ENCODE results near the gene MAP3K7.

The MAP3K7 gene

GRCh38 chr6:90586836-90587638 lies at the start of gene MAP3K7:
TSS of gene MAP3K7 (minus strand) at chr6:90587072. CDS start at chr6:90586883, 189 bp downstream.
- peak; percentile 95 for DNase-seq

GRCh38 chr6:90631046-90631445 lies 44.2 kb upstream of the MAP3K7 start:
- no peak for DNase-seq

- DNase-seq = no peak
Observed at GRCh38 chr6:90621581-90621980, 34.7 kb upstream of the MAP3K7 start.

- no peak for DNase-seq
Observed at GRCh38 chr6:90619221-90619620, 32.3 kb upstream of the MAP3K7 start.

GRCh38 chr6:90612313-90612680 lies 25.4 kb upstream of the MAP3K7 start:
- no peak for DNase-seq

DNA sequence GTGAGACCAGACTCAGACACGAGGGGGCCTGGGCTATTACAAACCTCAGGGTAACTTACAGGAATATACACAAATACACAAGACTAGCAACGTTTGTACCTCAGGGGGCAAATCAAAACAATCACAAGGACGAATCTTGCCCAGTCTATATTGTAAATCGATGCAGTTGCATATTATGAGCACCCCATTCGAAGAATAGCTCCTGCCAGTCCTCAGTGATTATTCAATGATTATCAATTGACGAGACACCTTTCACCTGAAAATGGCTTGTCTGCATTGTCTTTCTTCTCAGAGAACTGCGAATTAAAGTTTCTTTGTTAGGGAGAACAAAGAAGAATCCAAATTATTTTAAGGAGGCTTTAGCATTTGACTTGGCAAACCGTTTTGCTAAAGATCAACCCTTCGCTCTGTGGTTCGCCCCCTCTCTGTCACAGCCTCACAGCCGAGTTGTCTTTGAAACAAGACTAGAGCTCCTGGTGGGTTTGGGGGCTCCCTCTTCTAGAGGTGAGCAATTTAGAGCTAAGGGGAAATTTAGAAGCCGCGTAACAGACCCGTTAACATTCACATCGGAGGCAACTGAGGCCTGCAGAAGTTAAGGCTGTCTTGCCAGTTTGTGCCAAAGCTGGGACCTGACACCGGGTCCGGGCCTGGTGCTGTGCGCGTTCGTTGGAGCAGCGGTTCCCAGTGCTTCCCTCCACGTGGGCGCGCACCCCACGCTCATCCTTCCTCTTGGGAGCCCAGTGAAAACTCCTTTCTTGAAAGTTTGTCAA lies 24.9 kb upstream of the MAP3K7 start:
- DNase-seq = no peak

- DNase-seq = no peak
Observed at GRCh38 chr6:90610751-90611542, 24.1 kb upstream of the MAP3K7 start.

DNA sequence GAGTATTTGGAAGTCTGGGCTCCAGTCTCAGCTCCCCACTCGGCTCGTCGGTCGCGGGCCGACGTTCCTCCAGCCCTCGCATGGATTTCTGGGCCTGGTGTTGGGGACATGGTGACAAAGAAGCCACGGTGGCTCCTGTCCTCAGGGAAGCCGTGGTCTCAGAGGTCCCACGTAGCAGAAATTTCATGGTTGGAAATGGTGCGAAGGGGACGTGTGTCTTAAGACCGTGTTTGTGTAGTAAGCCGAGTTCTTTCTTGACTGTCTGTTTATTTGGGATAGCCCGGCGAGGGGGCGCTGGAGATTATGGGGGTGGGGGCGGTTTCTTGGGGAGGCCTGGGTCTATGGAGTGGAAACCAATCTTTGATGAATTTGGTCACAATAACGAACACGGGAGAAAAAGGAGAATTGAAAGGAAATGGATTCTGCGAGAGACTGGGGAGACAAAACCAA lies 23.5 kb upstream of the MAP3K7 start:
- no peak for DNase-seq

DNA sequence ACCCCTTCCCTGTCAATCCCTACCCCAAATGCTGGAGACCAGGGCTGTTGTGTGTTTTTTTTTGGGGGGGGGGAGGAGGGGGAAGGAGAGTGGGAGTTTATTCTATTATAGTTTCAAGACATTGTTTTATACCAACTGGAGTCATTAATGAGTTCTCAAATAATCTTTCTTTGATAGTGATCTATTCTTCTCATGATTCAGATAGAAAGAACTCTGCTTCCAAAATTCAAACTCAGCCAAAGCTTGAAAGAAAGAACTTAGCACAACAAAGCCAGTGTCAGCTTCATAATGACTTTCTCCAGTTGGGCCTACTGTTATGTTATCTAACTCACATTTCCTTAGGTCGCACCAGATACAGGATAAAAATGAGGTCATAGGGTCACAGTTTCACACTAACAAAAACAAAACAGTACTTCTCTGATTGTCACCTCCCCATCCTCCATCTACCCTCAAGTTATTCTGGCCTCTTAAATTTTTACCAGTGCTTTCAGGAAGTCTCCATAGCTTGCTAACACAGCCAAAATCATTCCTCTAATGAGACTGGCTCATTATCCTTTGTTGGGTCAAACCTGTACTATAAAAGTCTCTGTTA lies 19.0 kb upstream of the MAP3K7 start:
- DNase-seq = no peak

GRCh38 chr6:90604546-90604945 lies 17.7 kb upstream of the MAP3K7 start:
- DNase-seq = no peak

- DNase-seq = no peak
Observed at GRCh38 chr6:90599151-90599550, 12.3 kb upstream of the MAP3K7 start.

- no peak for DNase-seq
Observed at GRCh38 chr6:90598192-90598951, 11.5 kb upstream of the MAP3K7 start.

DNA sequence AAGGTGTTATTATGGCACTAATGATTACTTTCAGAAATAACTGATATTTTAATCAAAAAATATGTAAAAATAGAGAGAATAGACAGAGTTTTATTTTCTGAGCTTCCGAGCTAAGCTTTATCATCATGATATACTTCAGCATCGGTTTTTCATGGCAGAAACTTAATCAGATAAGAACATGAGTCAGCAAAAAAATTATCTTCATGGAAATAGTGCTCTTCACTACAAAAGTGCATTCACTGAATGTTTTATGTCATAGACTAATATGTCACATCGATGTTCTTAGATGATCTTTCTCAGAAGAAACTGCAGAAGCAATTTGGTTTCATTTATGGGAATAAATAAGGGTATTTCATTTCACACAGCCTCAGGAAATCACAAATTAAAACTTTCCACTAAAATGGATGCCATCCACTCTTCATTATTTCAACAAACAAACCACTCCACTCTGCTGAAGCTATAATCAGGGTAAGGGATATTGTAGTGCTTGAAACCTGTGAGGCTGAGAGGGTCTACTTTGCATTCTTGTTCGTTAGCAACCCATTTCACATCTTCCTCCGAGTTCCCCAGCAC lies 10.2 kb upstream of the MAP3K7 start:
- no peak for DNase-seq

DNA sequence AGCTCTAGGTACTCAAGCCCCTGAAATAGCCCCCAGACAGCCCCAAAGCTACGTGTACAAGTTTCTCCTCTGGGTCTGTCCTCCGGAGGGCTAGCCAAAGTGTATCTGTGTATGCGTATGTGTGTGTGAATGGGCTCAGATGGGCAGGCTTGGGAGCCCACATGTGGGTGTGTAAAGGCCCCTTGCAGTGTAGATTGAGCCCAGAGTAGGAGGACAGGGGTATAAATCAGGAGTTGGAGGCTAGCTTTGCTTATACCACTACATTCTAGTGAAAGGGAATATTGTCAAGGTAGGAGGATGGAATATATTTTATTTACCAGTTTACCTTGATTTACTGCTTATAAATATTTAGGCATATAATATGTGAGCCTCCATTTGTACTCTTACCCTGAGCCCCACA lies 9.0 kb upstream of the MAP3K7 start:
- DNase-seq = no peak

- no peak for DNase-seq
Observed at GRCh38 chr6:90586546-90586835, 381 bp downstream of the MAP3K7 start.

DNA sequence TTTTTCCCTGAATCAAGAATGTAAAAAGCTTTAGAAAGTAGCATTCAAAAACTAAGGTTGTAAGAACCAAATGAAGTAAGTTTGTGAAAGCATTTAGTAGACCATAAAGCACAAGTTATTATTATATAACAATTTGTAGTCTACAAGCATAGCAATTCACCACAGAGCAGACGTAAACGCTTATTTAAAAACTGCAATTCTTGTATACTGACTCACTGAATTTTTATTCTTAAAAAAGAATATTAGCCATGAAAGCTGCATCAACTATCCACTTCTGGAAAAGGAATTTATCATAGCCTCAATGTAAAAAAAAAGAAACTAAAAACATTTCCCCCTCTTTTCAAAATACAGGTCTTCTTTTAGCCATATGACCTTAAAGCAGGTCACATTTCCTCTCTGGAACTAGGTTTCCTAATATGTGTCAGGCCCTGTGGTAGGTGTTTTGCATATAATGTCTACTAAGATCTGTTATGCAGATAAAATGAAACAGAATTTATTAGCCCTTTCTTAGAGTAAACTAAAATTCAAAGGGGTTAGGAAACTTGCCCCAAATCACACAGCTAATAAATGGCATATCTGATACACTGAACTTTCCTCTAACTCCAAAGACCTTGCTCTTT lies 2.1 kb downstream of the MAP3K7 start:
- DNase-seq = no peak

DNA sequence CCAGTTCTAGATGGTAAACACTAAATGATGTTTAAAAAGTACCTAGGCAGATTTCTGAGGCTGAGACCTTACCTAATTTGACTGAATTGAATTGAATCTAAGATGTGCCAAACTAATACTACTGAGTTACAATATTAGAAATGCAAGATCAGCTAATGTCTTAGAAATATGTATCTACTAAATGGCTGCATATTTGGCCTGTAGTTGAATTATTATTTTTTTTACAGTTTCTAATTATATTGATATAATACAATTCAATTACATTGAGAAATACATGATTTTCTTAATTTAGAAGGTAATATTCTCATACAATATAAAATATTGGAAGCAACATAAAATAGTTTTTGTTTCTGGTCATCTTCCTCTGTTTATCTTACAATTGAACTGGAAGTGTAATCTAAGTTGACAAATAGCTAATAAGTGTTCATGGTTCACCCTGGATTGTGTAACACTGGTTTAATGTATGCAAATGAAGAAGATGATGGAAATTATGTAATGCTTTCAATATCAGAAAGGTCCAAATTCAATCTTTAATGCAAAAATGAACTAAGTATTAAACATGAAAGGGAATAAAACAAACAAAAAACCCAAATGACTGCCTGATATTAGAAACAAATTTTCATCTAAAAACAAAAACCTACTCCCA lies 2.9 kb downstream of the MAP3K7 start:
- no peak for DNase-seq

DNA sequence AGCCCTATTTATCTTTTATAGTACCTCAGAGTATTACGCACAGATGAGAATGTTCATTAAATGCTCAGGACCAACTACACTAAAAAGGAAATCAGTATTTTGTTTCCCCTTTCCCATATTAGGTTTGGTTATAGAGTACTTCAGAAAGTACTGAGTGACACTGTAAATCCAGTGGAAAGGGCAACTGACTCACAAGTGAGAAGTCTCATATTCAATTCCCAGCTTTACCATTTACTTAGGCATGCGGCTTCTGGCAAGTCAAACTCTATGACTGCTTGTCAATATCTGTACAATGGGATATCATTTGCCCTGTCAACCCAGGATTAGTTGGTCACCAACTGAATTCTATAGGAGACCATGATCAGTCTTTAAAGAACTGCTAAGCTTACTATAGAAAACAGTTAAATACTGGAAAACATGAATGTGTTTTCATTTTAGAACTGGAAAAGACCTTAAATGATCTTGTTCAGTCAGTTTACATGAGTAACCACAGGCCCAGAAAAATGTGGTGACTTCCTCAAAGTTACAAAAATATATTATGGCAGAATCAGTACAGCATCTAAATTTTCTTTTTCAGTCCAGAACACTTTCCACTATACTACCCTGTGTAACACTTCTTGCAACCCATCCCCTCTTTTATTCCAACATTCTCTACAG lies 3.6 kb downstream of the MAP3K7 start:
- no peak for DNase-seq

DNA sequence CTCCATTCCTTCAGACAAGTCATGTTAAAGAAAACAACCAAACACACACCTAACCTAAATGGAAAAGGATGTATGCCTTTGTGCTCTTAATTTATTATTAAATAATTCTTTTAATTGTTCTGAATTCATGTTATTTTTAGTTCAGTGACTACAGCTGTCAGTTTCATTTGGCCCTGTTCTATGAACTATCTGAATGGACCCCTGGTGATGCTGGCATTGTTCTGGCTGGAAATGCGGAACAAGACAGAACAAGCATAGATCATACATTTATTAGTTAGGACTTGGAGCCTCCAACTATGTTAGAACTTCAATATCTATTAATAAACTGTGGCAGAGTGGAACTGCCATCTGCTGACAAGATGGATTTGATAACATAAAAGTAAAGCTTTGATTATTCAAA lies 5.7 kb downstream of the MAP3K7 start:
- no peak for DNase-seq

DNA sequence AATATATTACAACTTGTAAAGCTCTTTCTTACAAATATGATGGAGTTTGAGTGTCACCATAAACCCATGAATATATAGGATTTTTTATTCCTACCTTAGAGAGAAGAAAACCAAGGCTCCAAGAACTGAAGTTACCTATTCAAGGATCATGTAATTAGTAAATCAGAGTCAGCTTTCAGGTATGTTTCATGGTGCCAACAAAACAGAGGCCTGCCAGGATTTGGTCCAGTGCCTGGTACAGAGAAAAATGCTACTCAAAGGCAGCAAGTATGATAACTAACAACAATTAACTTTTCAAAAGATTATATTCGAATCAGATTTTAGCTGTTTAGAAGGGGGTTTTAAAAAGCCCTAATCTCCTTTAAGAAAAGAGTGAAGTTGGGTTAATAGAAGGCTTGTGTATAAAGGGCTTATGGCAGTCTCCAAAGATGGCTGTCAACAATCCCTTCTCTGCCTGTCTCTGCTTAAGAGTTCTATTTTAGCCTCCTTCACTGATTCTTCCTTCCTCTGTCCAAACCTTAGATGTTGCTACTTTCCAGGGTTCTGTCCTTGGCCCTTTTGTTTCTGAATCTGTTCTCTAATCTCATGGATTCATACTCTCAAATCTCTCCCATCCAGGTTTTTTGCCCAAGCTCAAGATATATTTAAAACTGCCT lies 7.8 kb downstream of the MAP3K7 start:
- DNase-seq = no peak
